UCSD-AML1 (cell line): ENCODE data around the gene COA1.
"Not testable (repeated sequence)": the region's sequence is repeated elsewhere in the genome, so short reads cannot be mapped to it uniquely, and the experiment has no call there.

Experiments used
- DNase-seq: peaks from one replicate; lab custom pipeline; 2025; ENCODE audit not compliant: unreplicated experiment; lab: John Stamatoyannopoulos, UW

The COA1 gene

DNA sequence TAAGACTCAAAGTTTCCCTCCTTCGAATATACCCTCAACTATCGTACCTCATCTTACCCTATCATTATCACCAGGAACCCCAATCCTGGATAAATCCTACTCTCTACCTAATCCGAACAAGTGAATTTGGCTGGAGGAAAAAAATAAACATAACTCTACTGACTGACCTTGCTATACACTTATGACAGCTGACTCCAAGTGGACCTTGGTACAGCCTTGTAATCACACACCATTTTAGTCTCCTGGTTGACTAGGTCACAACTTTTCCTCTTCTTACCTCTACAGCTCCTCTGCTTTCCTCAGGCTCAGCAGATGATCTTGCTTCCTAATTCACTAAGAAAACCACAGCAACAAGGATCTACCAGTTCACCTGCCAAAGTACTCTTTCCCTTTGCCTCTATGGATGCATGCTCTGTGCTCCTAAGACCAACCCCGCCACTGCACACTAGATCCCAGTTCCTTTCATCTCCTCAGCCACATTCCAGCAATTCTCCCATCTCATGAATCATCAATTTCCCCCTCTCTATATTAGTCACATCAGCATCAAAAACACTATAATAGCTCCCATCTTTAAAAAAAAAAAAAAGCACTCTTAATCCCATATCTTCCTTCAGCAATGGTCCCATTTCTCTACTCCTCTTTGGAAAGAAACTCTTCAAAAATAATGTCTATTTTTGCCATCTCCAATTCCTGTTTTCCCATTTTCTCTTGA, 35.5 kb downstream of the COA1 start:
- no peak for DNase-seq

GRCh38 chr7:43692582-43693373, 36.5 kb downstream of the COA1 start:
- no peak for DNase-seq

DNA sequence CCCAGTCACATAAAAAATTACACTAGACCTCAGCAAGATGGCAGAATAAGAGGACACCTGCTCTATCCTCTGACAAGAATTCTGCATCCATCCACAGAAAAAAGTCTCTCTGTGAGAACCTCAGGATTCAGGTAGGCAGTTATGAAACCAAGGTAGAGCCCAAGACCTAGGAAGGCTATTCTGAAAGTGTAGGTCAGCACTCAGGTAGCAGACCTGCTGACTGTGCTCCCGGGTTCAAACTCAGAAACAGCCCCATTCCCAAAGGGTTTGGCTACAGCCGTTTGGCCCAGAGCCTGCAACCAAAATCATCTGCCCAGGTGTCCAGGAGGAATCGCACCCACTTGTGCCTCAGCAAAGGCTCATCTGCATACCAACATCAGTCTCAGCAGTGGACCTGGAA, 37.7 kb downstream of the COA1 start:
- DNase-seq = no peak

DNA sequence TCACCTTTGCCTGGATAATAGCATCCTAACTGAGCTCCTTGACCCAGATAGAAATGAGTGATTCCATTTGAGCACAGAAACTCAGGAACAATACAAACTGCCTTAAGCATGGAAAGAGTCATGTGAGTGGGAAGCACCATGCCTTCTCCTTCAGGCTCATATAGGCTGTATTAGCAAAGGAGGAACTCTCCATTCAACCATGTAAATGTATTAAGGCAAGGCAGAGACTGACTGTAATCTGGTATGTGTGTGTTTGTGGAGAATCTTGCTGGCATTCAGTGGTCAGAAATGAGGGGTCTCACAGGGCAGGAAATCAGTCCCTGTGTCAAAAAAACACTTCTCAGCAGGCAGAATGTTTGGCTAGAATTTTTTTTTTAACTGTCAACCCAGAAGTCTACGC, 40.2 kb downstream of the COA1 start:
- no peak for DNase-seq

DNA sequence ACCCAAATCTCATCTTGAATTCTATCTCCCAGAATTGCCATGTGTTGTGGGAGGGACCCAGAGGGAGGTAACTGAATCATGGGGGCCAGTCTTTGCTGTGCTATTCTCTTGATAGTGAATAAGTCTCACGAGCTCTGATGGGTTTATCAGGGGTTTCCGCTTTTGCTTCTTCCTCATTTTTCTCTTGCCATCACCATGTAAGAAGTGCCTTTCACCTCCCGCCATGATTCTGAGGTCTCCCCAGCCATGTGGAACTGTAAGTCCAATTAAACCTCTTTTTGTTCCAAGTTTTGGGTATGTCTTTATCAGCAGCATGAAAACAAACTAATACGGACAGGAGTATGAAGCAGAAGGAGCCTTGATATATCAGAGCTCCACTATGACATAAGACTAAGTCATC, 41.5 kb downstream of the COA1 start:
- DNase-seq = not testable (repeated sequence)

DNA sequence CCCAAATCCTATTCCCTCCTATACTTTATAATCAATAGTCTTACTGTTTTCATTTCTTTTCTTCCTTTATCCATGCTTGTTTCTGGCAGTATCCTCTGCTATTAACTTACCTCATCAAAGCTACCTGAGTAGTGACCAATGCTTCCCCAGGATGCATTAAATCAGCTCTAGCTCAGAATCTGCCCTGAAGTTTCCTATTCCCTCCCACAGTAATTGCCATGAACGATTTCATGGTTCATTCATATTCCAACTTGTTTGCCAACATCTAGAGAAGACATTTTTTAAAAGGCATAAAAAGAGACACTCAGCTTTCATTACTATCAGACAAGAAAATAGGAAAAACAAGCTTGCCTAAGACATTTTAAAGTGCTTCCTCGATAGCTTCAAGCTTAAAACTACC, 42.3 kb downstream of the COA1 start:
- no peak for DNase-seq

GRCh38 chr7:43680736-43681135, 48.6 kb downstream of the COA1 start:
- no peak for DNase-seq

- no peak for DNase-seq
Measured at GRCh38 chr7:43679210-43680068, 49.9 kb downstream of the COA1 start.

DNA sequence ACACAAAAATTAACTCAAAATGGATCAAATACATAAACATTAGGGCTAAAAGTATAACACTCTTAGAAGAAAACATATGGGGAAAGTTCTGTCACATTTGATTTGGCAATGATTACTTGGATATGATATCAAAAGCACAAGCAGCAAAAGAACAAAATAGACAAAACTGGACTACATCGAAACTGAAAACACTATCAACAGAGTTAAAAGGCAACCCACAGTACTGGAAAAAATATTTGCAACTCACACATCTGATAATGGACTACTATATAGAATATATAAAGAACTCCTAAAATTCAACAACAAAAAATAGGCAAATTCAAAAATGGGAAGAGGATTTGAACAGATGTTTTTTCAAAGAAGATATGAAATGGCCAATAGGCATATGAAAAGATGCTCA, 51.0 kb downstream of the COA1 start:
- no peak for DNase-seq

- no peak for DNase-seq
Measured at GRCh38 chr7:43677864-43678263, 51.5 kb downstream of the COA1 start.

DNA sequence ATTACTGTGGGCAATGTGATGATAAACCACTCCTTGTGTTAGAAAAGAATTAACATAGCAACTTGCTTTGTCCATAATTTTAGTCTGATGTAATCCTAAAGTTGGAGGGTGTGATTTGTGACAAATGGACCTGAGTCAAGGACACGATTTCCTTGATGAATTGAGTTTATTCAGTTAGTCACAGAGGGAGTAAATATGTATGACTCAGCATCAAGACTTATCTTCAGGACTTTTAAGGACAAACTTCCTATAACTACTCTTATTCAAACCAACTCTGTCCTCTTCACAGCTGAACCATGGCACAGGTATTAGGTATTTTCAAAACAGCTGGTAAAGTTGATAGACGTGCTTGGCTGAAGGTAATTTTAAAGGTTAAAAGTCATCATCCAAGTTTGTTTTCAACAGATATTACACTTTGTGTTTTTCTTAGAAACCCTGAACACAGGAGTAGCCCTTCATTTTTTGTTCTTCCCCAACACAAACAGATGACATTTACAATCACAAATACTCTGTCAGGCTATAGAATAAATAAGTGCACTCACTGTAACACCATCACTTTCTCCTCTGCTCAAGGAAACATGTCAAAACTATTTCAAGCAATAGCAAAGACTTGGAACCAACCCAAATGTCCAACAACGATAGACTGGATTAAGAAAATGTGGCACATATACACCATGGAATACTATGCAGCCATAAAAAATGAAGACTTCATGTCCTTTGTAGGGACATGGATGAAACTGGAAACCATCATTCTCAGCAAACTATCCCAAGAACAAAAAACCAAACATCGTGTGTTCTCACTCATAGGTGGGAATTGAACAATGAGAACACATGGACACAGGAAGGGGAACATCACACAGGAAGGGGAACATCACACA, 54.5 kb downstream of the COA1 start:
- no peak for DNase-seq

- DNase-seq = not testable (repeated sequence)
Measured at GRCh38 chr7:43673243-43673976, 55.9 kb downstream of the COA1 start.

- DNase-seq = no peak
Measured at GRCh38 chr7:43671521-43671920, 57.8 kb downstream of the COA1 start.

- no peak for DNase-seq
Measured at GRCh38 chr7:43669286-43670081, 59.8 kb downstream of the COA1 start.

- DNase-seq = no peak
Measured at GRCh38 chr7:43668035-43668434, 61.3 kb downstream of the COA1 start.

- DNase-seq = no peak
Measured at GRCh38 chr7:43666938-43667337, 62.4 kb downstream of the COA1 start.

DNA sequence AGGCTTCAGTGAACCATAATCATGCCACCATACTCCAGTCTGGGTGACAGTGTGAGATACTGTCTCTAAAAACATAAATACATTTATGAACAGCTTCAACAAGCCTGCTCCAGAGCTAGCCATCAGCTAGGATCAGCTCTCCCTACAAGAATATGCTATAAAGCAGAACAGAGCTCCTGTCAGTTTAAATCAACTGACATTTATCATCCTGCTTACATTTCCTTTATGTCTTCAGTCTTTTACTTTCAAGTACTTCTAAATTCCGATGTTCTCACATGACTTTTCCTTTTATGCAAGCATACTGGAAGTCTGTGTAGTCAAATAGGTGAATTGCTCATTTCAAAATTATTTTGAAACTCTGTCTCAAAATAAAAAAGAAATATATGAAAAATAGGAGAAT, 64.6 kb downstream of the COA1 start:
- DNase-seq = no peak

- DNase-seq = no peak
Measured at GRCh38 chr7:43660141-43660540, 69.2 kb downstream of the COA1 start.

DNA sequence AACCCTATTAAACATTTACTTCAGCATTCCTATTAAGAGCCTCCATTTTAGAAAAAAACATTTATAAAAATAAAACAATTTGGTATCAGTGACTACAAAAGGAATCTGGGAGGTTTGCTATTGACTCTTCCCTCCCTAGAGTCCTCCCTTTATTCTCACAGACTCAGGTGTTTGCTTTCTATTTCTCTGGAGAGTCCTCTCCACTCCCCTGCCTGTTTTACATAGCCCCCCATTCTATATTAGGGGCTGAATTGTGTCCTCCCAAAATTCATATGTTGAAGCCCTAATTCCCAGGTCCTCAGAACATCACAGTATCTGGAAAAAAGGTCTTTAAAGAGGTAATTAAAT, 69.8 kb downstream of the COA1 start:
- no peak for DNase-seq
